Peyer's patch (tissue), 4 donors: ENCODE measurements around the gene CYBA.

Source experiments
- CTCF ChIP-seq, 6 experiments: fragments of 450-650 bp in 4 of 6; fragments of 200-600 bp in 2 of 6; sonication (generic) in 1 of 6; IDR thresholded peaks; one replicate each; pipeline ENCODE4 v1.5.1; 2017 to 2019; ENCODE audit warnings: antibody characterized with exemption in 6 of 6, mild to moderate bottlenecking in 3 of 6, moderate library complexity in 1 of 6
- POLR2A ChIP-seq, 2 donors: fragments of 450-650 bp; IDR thresholded peaks; one replicate each; pipeline ENCODE4 v1.5.1; 2017; ENCODE audit warnings: antibody characterized with exemption in 2 of 2, mild to moderate bottlenecking in 2 of 2, moderate library complexity in 2 of 2

DNA sequence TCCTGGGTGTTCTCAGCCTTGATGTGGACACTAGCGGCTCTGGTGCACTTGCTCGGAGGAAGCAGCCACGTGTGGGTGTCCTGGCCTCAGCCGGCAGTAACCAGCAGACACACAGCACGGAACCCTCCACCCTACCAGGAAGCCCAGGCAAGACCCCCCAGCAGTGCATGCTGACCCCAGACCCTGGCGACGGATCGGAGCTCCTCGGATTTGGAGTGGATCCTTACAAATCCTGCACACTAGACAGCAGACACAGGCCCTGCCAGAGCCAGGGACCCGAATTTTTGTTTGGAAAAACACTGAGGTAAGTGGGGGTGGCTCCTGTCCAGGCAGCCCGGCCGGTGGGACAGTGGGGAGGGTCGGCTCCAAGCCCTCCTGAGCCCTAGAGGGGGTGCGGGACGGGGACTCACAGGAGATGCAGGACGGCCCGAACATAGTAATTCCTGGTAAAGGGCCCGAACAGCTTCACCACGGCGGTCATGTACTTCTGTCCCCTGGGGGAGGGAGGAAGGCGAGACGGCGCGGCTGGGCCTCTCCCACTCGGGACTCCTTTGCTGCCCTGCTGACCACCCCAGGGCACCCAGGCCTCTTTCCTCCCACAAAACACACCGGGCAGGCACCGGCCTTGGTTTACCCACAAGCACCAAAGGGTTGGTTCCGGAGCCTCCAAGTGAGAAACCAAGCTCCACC lies 4.4 kb downstream of the CYBA start:
- TF ChIP-seq CTCF (IDR thresholded peaks at IDR 0.05) (no peak), POLR2A (IDR thresholded peaks at IDR 0.05) (no peak)
